ENCODE measurements around the gene ZNF580.

ZNF580 gene

GRCh38 chr19:55688422-55689218 is 47.8 kb downstream of the ZNF580 start:
- no peaks in the 10 kb centered on the region for H3K27me3 ChIP-seq
- peak overlapping the region; percentile 51 for H3K27ac ChIP-seq
- peaks cover 84% of the 10 kb centered on the region for H4K20me1 ChIP-seq
- no peak for TF ChIP-seq Cebpa-rat (IDR thresholded peaks at IDR 0.05)
- peak overlapping the region; percentile 38; the same call in 1 of the 2 replicates for H3K9ac ChIP-seq
- no peaks in the 10 kb centered on the region for H3K9me3 ChIP-seq
- H3K36me3 ChIP-seq = peaks cover 97% of the 10 kb centered on the region
- H3K4me3 ChIP-seq = no peak overlapping the region
- H3K4me1 ChIP-seq = peaks cover 36% of the 10 kb centered on the region
- peak overlapping the region; percentile 70 for H3K4me2 ChIP-seq

GRCh38 chr19:55689411-55690108 is 48.8 kb downstream of the ZNF580 start:
- 0 out of 2 replicates have a peak overlapping the region, but pooled peaks have one; percentile 15 for H3K9ac ChIP-seq
- H3K27me3 ChIP-seq = no peaks in the 10 kb centered on the region
- TF ChIP-seq Cebpa-rat (IDR thresholded peaks at IDR 0.05) = no peak
- H4K20me1 ChIP-seq = peaks cover 74% of the 10 kb centered on the region
- peak overlapping the region; percentile 70 for H3K4me2 ChIP-seq
- H3K27ac ChIP-seq = peak overlapping the region; percentile 44
- H3K4me1 ChIP-seq = peaks cover 36% of the 10 kb centered on the region
- no peaks in the 10 kb centered on the region for H3K9me3 ChIP-seq
- H3K4me3 ChIP-seq = no peak overlapping the region
- H3K36me3 ChIP-seq = peaks cover 97% of the 10 kb centered on the region

GRCh38 chr19:55690109-55690768 is 49.4 kb downstream of the ZNF580 start:
- H3K4me1 ChIP-seq = peaks cover 36% of the 10 kb centered on the region
- peak overlapping the region; percentile 34 for H3K4me2 ChIP-seq
- TF ChIP-seq Cebpa-rat (IDR thresholded peaks at IDR 0.05) = no peak
- H3K4me3 ChIP-seq = no peak overlapping the region
- H3K27me3 ChIP-seq = no peaks in the 10 kb centered on the region
- 0 out of 2 replicates have a peak overlapping the region, but pooled peaks have one; percentile 15 for H3K9ac ChIP-seq
- H3K9me3 ChIP-seq = no peaks in the 10 kb centered on the region
- H4K20me1 ChIP-seq = peaks cover 68% of the 10 kb centered on the region
- H3K27ac ChIP-seq = peak overlapping the region; percentile 44
- peaks cover 97% of the 10 kb centered on the region for H3K36me3 ChIP-seq

- Histone ChIP-seq H3K4me2 (no peak overlapping the region), H4K20me1 (peaks cover 60% of the 10 kb centered on the region), H3K36me3 (peaks cover 97% of the 10 kb centered on the region), H3K9me3 (no peaks in the 10 kb centered on the region), H3K27me3 (no peaks in the 10 kb centered on the region), H3K4me3 (no peak overlapping the region), H3K9ac (no peak overlapping the region), H3K4me1 (peaks cover 36% of the 10 kb centered on the region), H3K27ac (no peak overlapping the region)
- no peak for TF ChIP-seq Cebpa-rat (IDR thresholded peaks at IDR 0.05)
Observed at GRCh38 chr19:55690769-55691545, 50.2 kb downstream of the ZNF580 start.

GRCh38 chr19:55691561-55692481 is 51.0 kb downstream of the ZNF580 start:
- peaks cover 97% of the 10 kb centered on the region for H3K36me3 ChIP-seq
- no peak overlapping the region for H3K9ac ChIP-seq
- H4K20me1 ChIP-seq = peaks cover 60% of the 10 kb centered on the region
- no peaks in the 10 kb centered on the region for H3K9me3 ChIP-seq
- peaks cover 36% of the 10 kb centered on the region for H3K4me1 ChIP-seq
- no peak for TF ChIP-seq Cebpa-rat (IDR thresholded peaks at IDR 0.05)
- no peaks in the 10 kb centered on the region for H3K27me3 ChIP-seq
- H3K4me2 ChIP-seq = no peak overlapping the region
- no peak overlapping the region for H3K27ac ChIP-seq
- no peak overlapping the region for H3K4me3 ChIP-seq

GRCh38 chr19:55692681-55693081 is 51.9 kb downstream of the ZNF580 start:
- Histone ChIP-seq H3K27ac (no peak overlapping the region), H4K20me1 (peaks cover 58% of the 10 kb centered on the region), H3K27me3 (no peaks in the 10 kb centered on the region), H3K4me1 (peaks cover 28% of the 10 kb centered on the region), H3K9me3 (no peaks in the 10 kb centered on the region), H3K4me2 (no peak overlapping the region), H3K9ac (no peak overlapping the region), H3K36me3 (peaks cover 97% of the 10 kb centered on the region), H3K4me3 (no peak overlapping the region)
- TF ChIP-seq Cebpa-rat (IDR thresholded peaks at IDR 0.05) = no peak
